Upper lobe of left lung (tissue), 4 donors: ENCODE measurements around the gene OSBPL8.

ENCODE experiments used
- CTCF ChIP-seq, 6 experiments: fragments of 450-650 bp in 4 of 6; fragments of 200-600 bp in 2 of 6; sonication (generic) in 2 of 6; IDR thresholded peaks; one replicate each; pipeline ENCODE4 v1.5.1; 2016 to 2019; ENCODE audit warnings: antibody characterized with exemption in 6 of 6
- POLR2A ChIP-seq, 4 donors: fragments of 450-650 bp; IDR thresholded peaks; one replicate each; pipeline ENCODE4 v1.5.1; 2016 to 2017; ENCODE audit warnings: antibody characterized with exemption in 4 of 4, mild to moderate bottlenecking in 2 of 4
- POLR2AphosphoS5 ChIP-seq, 2 donors: sonication (generic); formaldehyde crosslinking; IDR thresholded peaks; one replicate each; pipeline ENCODE4 v1.5.1; 2017; ENCODE audit warnings: antibody characterized with exemption in 2 of 2

GRCh38 chr12:76379261-76379660, 180.3 kb downstream of the OSBPL8 start:
- TF ChIP-seq POLR2AphosphoS5 (IDR thresholded peaks at IDR 0.05) = no peak
- TF ChIP-seq CTCF (IDR thresholded peaks at IDR 0.05) = no peak
- no peak for TF ChIP-seq POLR2A (IDR thresholded peaks at IDR 0.05)
